ENCODE measurements around the gene TMEM238. TPM values are rescaled to one million over a fixed set of nuclear protein-coding genes. Genes with fewer than 3 reads are reported as not detected.

TMEM238 gene
- total and polyA plus RNA-seq, 2 donors from 2014 or later = 8.1 to 24.3 TPM

- no peak for DNase-seq
Measured at GRCh38 chr19:55358943-55359908, 24.9 kb downstream of the TMEM238 start.

GRCh38 chr19:55358493-55358892, 25.6 kb downstream of the TMEM238 start:
- Histone ChIP-seq H3K27me3 (ENCODE audit: control insufficient read depth, insufficient read depth, low read length) (peaks cover 1% of the 10 kb centered on the region), H3K4me1 (ENCODE audit: control insufficient read depth in 2 of 3, insufficient read depth in 2 of 3, low read depth in 1 of 3, low read length in 3 of 3) (peaks cover 0 to 3% (median 0%) of the 10 kb centered on the region in 3 donors), H3K4me3 (ENCODE audit: low read length in 3 of 3) (no peak overlapping the region), H3K27ac (ENCODE audit: low read depth in 2 of 2, low read length in 2 of 2) (no peak overlapping the region), H3K9me3 (ENCODE audit: control insufficient read depth in 2 of 3, insufficient read depth in 1 of 3, low read length in 3 of 3) (no peaks in the 10 kb centered on the region), H3K9ac (ENCODE audit: low read length in 3 of 3) (no peak overlapping the region), H3K36me3 (ENCODE audit: control insufficient read depth in 2 of 3, insufficient read depth in 3 of 3, low read length in 3 of 3) (no peaks in the 10 kb centered on the region)
- no peak for TF ChIP-seq CTCF (IDR thresholded peaks at IDR 0.05; ENCODE audit: borderline replicate concordance, extremely low read depth, insufficient read depth)
- intact Hi-C loops (cut with DNase I) = no loop called here
- FAIRE-seq (no peak), DNase-seq (no peak)

More at GRCh38 chr19:55358943-55359908, 24.9 kb downstream of the TMEM238 start:
- Histone ChIP-seq H3K4me1 (ENCODE audit: control insufficient read depth in 2 of 3, insufficient read depth in 2 of 3, low read depth in 1 of 3, low read length in 3 of 3) (no peaks in the 10 kb centered on the region), H3K27ac (ENCODE audit: low read depth in 2 of 2, low read length in 2 of 2) (no peak overlapping the region), H3K27me3 (ENCODE audit: control insufficient read depth, insufficient read depth, low read length) (no peaks in the 10 kb centered on the region), H3K36me3 (ENCODE audit: control insufficient read depth in 2 of 3, insufficient read depth in 3 of 3, low read length in 3 of 3) (no peaks in the 10 kb centered on the region), H3K9ac (ENCODE audit: low read length in 3 of 3) (no peak overlapping the region), H3K4me3 (ENCODE audit: low read length in 3 of 3) (no peak overlapping the region), H3K9me3 (ENCODE audit: control insufficient read depth in 2 of 3, insufficient read depth in 1 of 3, low read length in 3 of 3) (no peaks in the 10 kb centered on the region)
- no peak for FAIRE-seq
- TF ChIP-seq CTCF (IDR thresholded peaks at IDR 0.05; ENCODE audit: borderline replicate concordance, extremely low read depth, insufficient read depth) = no peak
- intact Hi-C loops (cut with DNase I) = no loop called here

GRCh38 chr19:55355213-55355821, 28.8 kb downstream of the TMEM238 start:
- intact Hi-C loops (cut with DNase I) = no loop called here
- H3K4me3 ChIP-seq (ENCODE audit: low read length in 3 of 3) = no peak overlapping the region
- no peaks in the 10 kb centered on the region for H3K9me3 ChIP-seq (ENCODE audit: control insufficient read depth in 2 of 3, insufficient read depth in 1 of 3, low read length in 3 of 3)
- H3K36me3 ChIP-seq (ENCODE audit: control insufficient read depth in 2 of 3, insufficient read depth in 3 of 3, low read length in 3 of 3) = no peaks in the 10 kb centered on the region
- FAIRE-seq (no peak), DNase-seq (peak in 4 of 5 donors; percentile 53 to 73 (median 65))
- TF ChIP-seq CTCF (IDR thresholded peaks at IDR 0.05; ENCODE audit: borderline replicate concordance, extremely low read depth, insufficient read depth) = no peak
- H3K27ac ChIP-seq (ENCODE audit: low read depth in 2 of 2, low read length in 2 of 2) = no peak overlapping the region
- peaks cover 0 to 6% (median 0%) of the 10 kb centered on the region in 3 donors for H3K4me1 ChIP-seq (ENCODE audit: control insufficient read depth in 2 of 3, insufficient read depth in 2 of 3, low read depth in 1 of 3, low read length in 3 of 3)
- peaks cover 15% of the 10 kb centered on the region for H3K27me3 ChIP-seq (ENCODE audit: control insufficient read depth, insufficient read depth, low read length)
- no peak overlapping the region for H3K9ac ChIP-seq (ENCODE audit: low read length in 3 of 3)

All from kidney (tissue), 14 donors.